HCT116 (cell line): ENCODE data around the gene RNASEL. TPM values are rescaled to one million over a fixed set of nuclear protein-coding genes. Genes with fewer than 3 reads are reported as not detected.

Experiments used
- ATAC-seq: fragments of 200-7000 bp; cut with Tn5 transposase; 2 replicates; pipeline ENCODE4 v1.9.1; 2020; ENCODE audit warnings: mild to moderate bottlenecking, moderate library complexity
- BruUV-seq: library from RNA; stranded (reverse); fragments of 400-500 nt; replicated peaks from 2 replicates; lab custom pipeline; 2021; lab: Mats Ljungman, UMichigan
- CTCF ChIA-PET: fragments of 300-600 bp; sonication (Branson Sonifier 250); formaldehyde crosslinking; loops from one replicate; lab custom pipeline; 2021; ENCODE audit warnings: antibody characterized with exemption; lab: Charles Lee
- POLR2A ChIA-PET: fragments of 300-600, 350-600 bp; sonication (Branson Sonifier 250); formaldehyde crosslinking; loops from one replicate; lab custom pipeline; 2021; ENCODE audit warnings: antibody characterized with exemption; lab: Charles Lee
- RAD21 ChIA-PET, 2 experiments: fragments of 300-600 bp; sonication (Branson Sonifier 250); formaldehyde crosslinking; loops; one replicate each; lab custom pipeline; 2023; ENCODE audit warnings: low total read pairs in 2 of 2; ENCODE audit not compliant: uncharacterized antibody in 2 of 2, unreplicated experiment in 2 of 2, low non-redundant PET in 1 of 2; lab: Charles Lee
- DNase-seq: peaks from one replicate; pipeline ENCODE4 v3.0.0-alpha.2; 2010; ENCODE audit warnings: low read depth, low spot score
- H2AFZ ChIP-seq: fragments of 200-600 bp; shearing (Covaris generic), sonication (generic); 2 replicates; pipeline ENCODE4 v1.6.1; 2017; ENCODE audit warnings: low read depth, mixed run types, mixed read lengths, antibody characterized with exemption, low read length; ENCODE audit not compliant: poor library complexity, severe bottlenecking
- H3K27ac ChIP-seq: 2 replicates; pipeline ENCODE4 v1.5.1; 2012; ENCODE audit warnings: low read depth, low read length
- H3K27me3 ChIP-seq: fragments of 200-600 bp; sonication (generic); 2 replicates; pipeline ENCODE4 v1.6.1; 2016; ENCODE audit warnings: mixed run types, low read length, mixed read lengths; ENCODE audit not compliant: insufficient read depth
- H3K36me3 ChIP-seq, 2 experiments: fragments of 200-500 bp in 1 of 2; fragments of 200-600 bp in 1 of 2; sonication (Bioruptor generic) in 1 of 2; sonication (generic) in 1 of 2; 2 replicates each; pipeline versions ENCODE4 v1.5.1 to v1.6.1; 2014 to 2016; ENCODE audit warnings: low read length in 2 of 2, inconsistent platforms in 1 of 2, mixed read lengths in 1 of 2, mixed run types in 1 of 2; ENCODE audit not compliant: insufficient read depth in 2 of 2, control insufficient read depth in 1 of 2
- H3K4me1 ChIP-seq, 2 experiments: fragments of 200-600 bp in 1 of 2; sonication (generic) in 1 of 2; 2 replicates each; pipeline versions ENCODE4 v1.5.1 to v1.6.1; 2012 to 2017; ENCODE audit warnings: low read length in 2 of 2, inconsistent platforms in 1 of 2, mild to moderate bottlenecking in 1 of 2, mixed read lengths in 1 of 2, mixed run types in 1 of 2, moderate library complexity in 1 of 2; ENCODE audit not compliant: insufficient read depth in 2 of 2, control insufficient read depth in 1 of 2
- H3K4me2 ChIP-seq: fragments of 200-600 bp; sonication (generic); 2 replicates; pipeline ENCODE4 v1.6.1; 2017; ENCODE audit warnings: mixed run types, low read length, mixed read lengths
- H3K4me3 ChIP-seq, 2 experiments: fragments of 200-600 bp in 1 of 2; sonication (generic) in 1 of 2; replicated peaks in 1 of 2; 2 replicates each; pipeline ENCODE4 v1.5.1; 2011 to 2016; ENCODE audit warnings: low read length in 2 of 2, control low read depth in 1 of 2, low read depth in 1 of 2, mild to moderate bottlenecking in 1 of 2, mixed read lengths in 1 of 2, mixed run types in 1 of 2
- H3K79me2 ChIP-seq: fragments of 200-600 bp; sonication (generic); 2 replicates; pipeline ENCODE4 v1.6.1; 2017; ENCODE audit warnings: mild to moderate bottlenecking, mixed run types, low read length, moderate library complexity, mixed read lengths; ENCODE audit not compliant: insufficient read depth
- H3K9ac ChIP-seq: fragments of 200-600 bp; sonication (generic); 2 replicates; pipeline ENCODE4 v1.6.1; 2016; ENCODE audit warnings: low read length, mixed read lengths
- H3K9me2 ChIP-seq: fragments of 200-600 bp; sonication (generic), shearing (Covaris generic); 2 replicates; pipeline ENCODE4 v1.6.1; 2017; ENCODE audit warnings: mixed run types, mild to moderate bottlenecking, moderate library complexity; ENCODE audit not compliant: insufficient read depth
- H3K9me3 ChIP-seq, 2 experiments: fragments of 200-500 bp in 1 of 2; fragments of 200-600 bp in 1 of 2; sonication (Bioruptor generic) in 1 of 2; sonication (generic) in 1 of 2; 2 replicates each; pipeline ENCODE4 v1.6.1; 2014 to 2017; ENCODE audit warnings: low read length in 2 of 2, mixed read lengths in 2 of 2, inconsistent platforms in 1 of 2, low read depth in 1 of 2, mild to moderate bottlenecking in 1 of 2, mixed run types in 1 of 2, moderate library complexity in 1 of 2; ENCODE audit not compliant: control insufficient read depth in 1 of 2, insufficient read depth in 1 of 2
- H4K20me1 ChIP-seq: fragments of 200-600 bp; sonication (generic), shearing (Covaris generic); 2 replicates; pipeline ENCODE4 v1.6.1; 2017; ENCODE audit warnings: mixed run types, mild to moderate bottlenecking, moderate library complexity; ENCODE audit not compliant: insufficient read depth
- CBX3 ChIP-seq: IDR thresholded peaks from 2 replicates; pipeline ENCODE4 v1.6.1; 2012; ENCODE audit warnings: low read depth
- CEBPB ChIP-seq: IDR thresholded peaks from 2 replicates; pipeline ENCODE4 v1.6.1; 2012; ENCODE audit warnings: low read depth
- EZH2phosphoT487 ChIP-seq: fragments of 200-600 bp; IDR thresholded peaks from 2 replicates; pipeline ENCODE4 v1.6.1; 2018; ENCODE audit warnings: antibody characterized with exemption, borderline replicate concordance
- POLR2A ChIP-seq: IDR thresholded peaks from 2 replicates; pipeline ENCODE4 v1.7.0; 2011; ENCODE audit warnings: borderline replicate concordance; ENCODE audit not compliant: insufficient read depth, insufficient read length; ENCODE audit errors: extremely low read depth
- POLR2AphosphoS5 ChIP-seq: IDR thresholded peaks from 2 replicates; pipeline ENCODE4 v1.6.1; 2011; ENCODE audit warnings: mild to moderate bottlenecking, low read depth, low read length, moderate library complexity
- SRF ChIP-seq: IDR thresholded peaks from 2 replicates; pipeline ENCODE4 v1.6.1; 2012; ENCODE audit warnings: low read depth
- TCF7L2 ChIP-seq: IDR thresholded peaks from 2 replicates; pipeline ENCODE4 v1.7.0; 2011; ENCODE audit warnings: borderline replicate concordance, inconsistent platforms; ENCODE audit not compliant: insufficient read depth, insufficient read length; ENCODE audit errors: extremely low read depth
- intact Hi-C: fragments of 100-400 bp; cut with micrococcal nuclease; formaldehyde crosslinking; loops from 2 replicates; pipeline ENCODE4 v1.10.0; 2022
- total RNA-seq: library from RNA; stranded (reverse); gene quantifications from one replicate; pipeline ENCODE4 v1.2.1, GENCODE V29; 2021; ENCODE audit not compliant: unreplicated experiment
- TF ChIP-seq, protein P1 (sequence below): IDR thresholded peaks from 2 replicates; pipeline ENCODE4 v1.6.1; 2011; ENCODE audit warnings: mild to moderate bottlenecking, low read length, moderate library complexity; ENCODE audit not compliant: insufficient replicate concordance; ENCODE audit errors: extremely low read depth
- TF ChIP-seq, protein P2 (sequence below): IDR thresholded peaks from 2 replicates; pipeline ENCODE4 v1.6.1; 2012; ENCODE audit warnings: low read depth

RNASEL gene
- total RNA-seq, 1 experiment from 2014 or later: 2.9 TPM

DNA sequence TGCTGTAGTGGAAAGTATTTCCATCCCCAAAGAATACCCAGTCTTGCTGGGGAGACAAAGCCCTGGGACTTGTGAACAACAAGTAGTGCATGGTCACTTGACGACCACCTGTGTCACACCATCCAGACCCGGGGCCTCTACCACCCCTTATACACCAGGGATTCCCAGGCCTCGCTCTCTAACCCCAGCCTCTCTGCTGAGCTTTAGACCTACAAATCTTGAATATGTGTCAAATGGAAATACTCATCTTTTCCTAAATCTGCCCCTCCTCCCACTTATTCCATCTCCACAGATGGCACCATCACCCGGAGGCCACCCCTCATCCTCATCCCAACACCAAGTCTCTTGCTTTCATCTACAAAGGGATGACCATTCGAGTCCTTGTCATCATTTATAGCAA is 875 bp upstream of the RNASEL start:
- intact Hi-C loops: no loop called here
- H3K27me3 ChIP-seq: no peaks in the 10 kb centered on the region
- no peak overlapping the region for H3K9ac ChIP-seq

More for the DNA sequence above, 875 bp upstream of the RNASEL start:
- no peak for TF ChIP-seq CBX3
- no peak for TF ChIP-seq SRF
- TF ChIP-seq CEBPB: no peak
- TF ChIP-seq POLR2AphosphoS5: no peak
- TF ChIP-seq, protein P1, sequence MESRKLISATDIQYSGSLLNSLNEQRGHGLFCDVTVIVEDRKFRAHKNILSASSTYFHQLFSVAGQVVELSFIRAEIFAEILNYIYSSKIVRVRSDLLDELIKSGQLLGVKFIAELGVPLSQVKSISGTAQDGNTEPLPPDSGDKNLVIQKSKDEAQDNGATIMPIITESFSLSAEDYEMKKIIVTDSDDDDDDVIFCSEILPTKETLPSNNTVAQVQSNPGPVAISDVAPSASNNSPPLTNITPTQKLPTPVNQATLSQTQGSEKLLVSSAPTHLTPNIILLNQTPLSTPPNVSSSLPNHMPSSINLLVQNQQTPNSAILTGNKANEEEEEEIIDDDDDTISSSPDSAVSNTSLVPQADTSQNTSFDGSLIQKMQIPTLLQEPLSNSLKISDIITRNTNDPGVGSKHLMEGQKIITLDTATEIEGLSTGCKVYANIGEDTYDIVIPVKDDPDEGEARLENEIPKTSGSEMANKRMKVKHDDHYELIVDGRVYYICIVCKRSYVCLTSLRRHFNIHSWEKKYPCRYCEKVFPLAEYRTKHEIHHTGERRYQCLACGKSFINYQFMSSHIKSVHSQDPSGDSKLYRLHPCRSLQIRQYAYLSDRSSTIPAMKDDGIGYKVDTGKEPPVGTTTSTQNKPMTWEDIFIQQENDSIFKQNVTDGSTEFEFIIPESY: no peak
- no peak for TF ChIP-seq EZH2phosphoT487
- TF ChIP-seq, protein P2, sequence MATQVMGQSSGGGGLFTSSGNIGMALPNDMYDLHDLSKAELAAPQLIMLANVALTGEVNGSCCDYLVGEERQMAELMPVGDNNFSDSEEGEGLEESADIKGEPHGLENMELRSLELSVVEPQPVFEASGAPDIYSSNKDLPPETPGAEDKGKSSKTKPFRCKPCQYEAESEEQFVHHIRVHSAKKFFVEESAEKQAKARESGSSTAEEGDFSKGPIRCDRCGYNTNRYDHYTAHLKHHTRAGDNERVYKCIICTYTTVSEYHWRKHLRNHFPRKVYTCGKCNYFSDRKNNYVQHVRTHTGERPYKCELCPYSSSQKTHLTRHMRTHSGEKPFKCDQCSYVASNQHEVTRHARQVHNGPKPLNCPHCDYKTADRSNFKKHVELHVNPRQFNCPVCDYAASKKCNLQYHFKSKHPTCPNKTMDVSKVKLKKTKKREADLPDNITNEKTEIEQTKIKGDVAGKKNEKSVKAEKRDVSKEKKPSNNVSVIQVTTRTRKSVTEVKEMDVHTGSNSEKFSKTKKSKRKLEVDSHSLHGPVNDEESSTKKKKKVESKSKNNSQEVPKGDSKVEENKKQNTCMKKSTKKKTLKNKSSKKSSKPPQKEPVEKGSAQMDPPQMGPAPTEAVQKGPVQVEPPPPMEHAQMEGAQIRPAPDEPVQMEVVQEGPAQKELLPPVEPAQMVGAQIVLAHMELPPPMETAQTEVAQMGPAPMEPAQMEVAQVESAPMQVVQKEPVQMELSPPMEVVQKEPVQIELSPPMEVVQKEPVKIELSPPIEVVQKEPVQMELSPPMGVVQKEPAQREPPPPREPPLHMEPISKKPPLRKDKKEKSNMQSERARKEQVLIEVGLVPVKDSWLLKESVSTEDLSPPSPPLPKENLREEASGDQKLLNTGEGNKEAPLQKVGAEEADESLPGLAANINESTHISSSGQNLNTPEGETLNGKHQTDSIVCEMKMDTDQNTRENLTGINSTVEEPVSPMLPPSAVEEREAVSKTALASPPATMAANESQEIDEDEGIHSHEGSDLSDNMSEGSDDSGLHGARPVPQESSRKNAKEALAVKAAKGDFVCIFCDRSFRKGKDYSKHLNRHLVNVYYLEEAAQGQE: no peak
- TF ChIP-seq POLR2A: no peak
- no peak for TF ChIP-seq TCF7L2
- ChIA-PET RAD21 (interaction anchor here in 1 of 2 experiments (0.6 kb wide), 1 partner anchor 177 kb away, joined by 3 read pairs; no protein-coding TSS in a partner anchor), CTCF (no interaction called here), POLR2A (interaction anchor here (1.7 kb wide), 1 partner anchor 8 kb away, joined by 3 read pairs; no protein-coding TSS in a partner anchor)
- H3K4me2 ChIP-seq: no peak overlapping the region
- H3K9me3 ChIP-seq: no peaks in the 10 kb centered on the region
- no peaks in the 10 kb centered on the region for H3K79me2 ChIP-seq
- no peak overlapping the region for H3K4me3 ChIP-seq
- H4K20me1 ChIP-seq: no peaks in the 10 kb centered on the region
- H3K27ac ChIP-seq: no peak overlapping the region
- peaks cover 0 to 13% of the 10 kb centered on the region in 2 experiments; a peak in 2 of 4 replicates for H3K4me1 ChIP-seq
- H3K36me3 ChIP-seq: no peaks in the 10 kb centered on the region
- H2AFZ ChIP-seq: no peak overlapping the region
- ATAC-seq (no peak), DNase-seq (no peak)
- BruUV-seq: no TSS peak
- no peaks in the 10 kb centered on the region for H3K9me2 ChIP-seq
